ENCODE data around the gene R3HDM1.

- TF ChIP-seq MAX (IDR thresholded peaks at IDR 0.05), result no peak
- no peak for TF ChIP-seq USF2 (IDR thresholded peaks at IDR 0.05)
- no peak for TF ChIP-seq POLR2A (IDR thresholded peaks at IDR 0.05; ENCODE audit: low read length)
- TF ChIP-seq CHD2 (IDR thresholded peaks at IDR 0.05; ENCODE audit: low read length, partially characterized antibody), result no peak
- TF ChIP-seq CTCF (IDR thresholded peaks at IDR 0.05), result no peak
- TF ChIP-seq BHLHE40 (IDR thresholded peaks at IDR 0.05; ENCODE audit: low read depth, low read length), result no peak
- TF ChIP-seq EP300 (IDR thresholded peaks at IDR 0.05), result no peak
- no peak for TF ChIP-seq RARB (CRISPR knock-in tag; IDR thresholded peaks at IDR 0.05)
- no peak for TF ChIP-seq REST (IDR thresholded peaks at IDR 0.05)
- TF ChIP-seq SMC3 (IDR thresholded peaks at IDR 0.05), result no peak
- TF ChIP-seq HMGXB4 (CRISPR knock-in tag; IDR thresholded peaks at IDR 0.05; ENCODE audit: borderline replicate concordance), result no peak
These were observed 157.7 kb downstream of the R3HDM1 start for GRCh38 chr2:135688978-135689377.

All from A549 (cell line).